ENCODE measurements around the gene PET100.

Gene PET100

DNA sequence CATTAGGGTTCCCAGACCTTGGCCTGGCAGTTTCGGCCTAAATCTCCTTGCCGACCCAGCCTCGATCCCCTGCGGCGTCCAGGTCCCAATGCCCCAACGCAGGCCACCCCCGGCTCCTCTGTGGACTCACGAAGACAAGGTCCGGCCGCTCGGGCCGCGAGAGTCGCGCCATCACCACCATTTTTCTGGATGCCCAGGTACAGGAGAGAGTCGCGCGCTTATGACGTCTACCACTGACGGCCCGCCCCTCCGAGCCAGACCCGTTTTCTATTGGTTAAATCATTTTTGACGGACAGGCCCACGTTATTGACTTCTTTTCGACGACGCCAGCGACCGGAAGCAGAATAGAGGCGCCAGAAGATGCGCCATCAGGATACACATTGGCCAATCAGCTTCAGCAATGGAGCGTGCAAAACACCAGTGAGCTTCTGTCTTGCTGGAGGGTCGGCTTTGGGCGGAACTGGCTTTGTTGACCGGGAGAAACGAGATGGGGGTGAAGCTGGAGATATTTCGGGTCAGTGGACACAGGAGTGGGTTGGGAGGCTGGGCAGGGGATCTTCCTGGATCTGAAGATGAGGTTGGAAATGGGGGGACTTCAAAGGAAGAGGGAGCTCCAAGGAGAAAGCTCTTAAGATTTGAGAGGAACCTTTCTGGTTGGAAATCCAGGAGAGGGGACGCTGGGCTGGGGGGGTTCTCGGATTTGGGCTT is at the start of gene PET100, which contains the start of gene XAB2:
Gene PET100, plus strand, starts transcription at position 447 of the 708 bp plus-strand sequence. Its CDS starts 41 bp downstream, at position 488.
Gene XAB2, minus strand, starts transcription at position 199 of the 708 bp plus-strand sequence. Its CDS starts 18 bp downstream, at position 181.
- peak; percentile 90 to 94 for DNase-seq (ENCODE audit: low read depth in 2 of 2)

GRCh38 chr19:7582446-7582845 is 47.1 kb upstream of the PET100 start:
- DNase-seq (ENCODE audit: low read depth in 2 of 2): no peak

- no peak for DNase-seq (ENCODE audit: low read depth in 2 of 2)
These were observed 39.8 kb upstream of the PET100 start for GRCh38 chr19:7589822-7590221.

GRCh38 chr19:7590256-7590655 is 39.3 kb upstream of the PET100 start:
- DNase-seq (ENCODE audit: low read depth in 2 of 2): no peak

DNA sequence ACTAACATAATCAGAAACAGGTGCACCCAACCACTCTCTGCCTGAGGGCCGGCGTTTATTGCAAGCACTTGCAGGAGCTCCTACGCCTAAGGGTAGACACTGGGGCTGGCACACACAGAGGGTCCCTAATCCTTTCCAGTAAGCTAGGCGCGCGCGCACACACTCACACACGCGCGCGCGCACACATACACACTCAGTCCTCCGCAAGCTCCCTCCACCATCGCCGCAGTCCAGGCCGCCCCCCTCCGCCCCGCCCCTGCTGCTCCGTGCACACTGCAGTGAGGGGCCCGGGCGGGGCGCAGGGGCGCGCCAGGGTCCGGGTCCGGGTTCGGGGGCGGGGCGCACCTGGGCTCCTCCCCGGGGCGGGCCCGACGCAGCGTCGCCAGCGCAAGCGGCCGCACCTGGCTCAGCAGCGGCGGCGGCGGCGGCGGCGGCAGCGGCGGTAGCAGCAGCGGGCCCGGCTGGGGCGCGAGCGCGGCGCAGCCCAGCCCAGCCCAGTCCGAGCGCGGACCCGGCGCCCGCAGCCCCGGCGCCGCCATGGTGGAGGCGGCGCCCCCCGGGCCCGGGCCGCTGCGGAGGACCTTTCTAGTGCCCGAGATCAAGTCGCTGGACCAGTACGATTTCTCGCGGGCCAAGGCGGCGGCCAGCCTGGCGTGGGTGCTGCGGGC is 34.0 kb upstream of the PET100 start, which contains the start of gene CAMSAP3:
Gene CAMSAP3, plus strand, starts transcription at position 398 of the 668 bp plus-strand sequence. Its CDS starts 140 bp downstream, at position 538.
- DNase-seq (ENCODE audit: low read depth in 2 of 2): peak in 1 of 2 donors; percentile 31

GRCh38 chr19:7596211-7596937 is 33.2 kb upstream of the PET100 start:
- no peak for DNase-seq (ENCODE audit: low read depth in 2 of 2)

GRCh38 chr19:7597689-7598088 is 31.9 kb upstream of the PET100 start:
- no peak for DNase-seq (ENCODE audit: low read depth in 2 of 2)

- no peak for DNase-seq (ENCODE audit: low read depth in 2 of 2)
These were observed 31.4 kb upstream of the PET100 start for GRCh38 chr19:7598180-7598579.

GRCh38 chr19:7600721-7601120 is 28.9 kb upstream of the PET100 start:
- no peak for DNase-seq (ENCODE audit: low read depth in 2 of 2)

- no peak for DNase-seq (ENCODE audit: low read depth in 2 of 2)
These were observed 27.2 kb upstream of the PET100 start for GRCh38 chr19:7602240-7602934.

- DNase-seq (ENCODE audit: low read depth in 2 of 2): no peak
These were observed 26.6 kb upstream of the PET100 start for GRCh38 chr19:7602935-7603497.

- no peak for DNase-seq (ENCODE audit: low read depth in 2 of 2)
These were observed 25.7 kb upstream of the PET100 start for GRCh38 chr19:7603919-7604318.

DNA sequence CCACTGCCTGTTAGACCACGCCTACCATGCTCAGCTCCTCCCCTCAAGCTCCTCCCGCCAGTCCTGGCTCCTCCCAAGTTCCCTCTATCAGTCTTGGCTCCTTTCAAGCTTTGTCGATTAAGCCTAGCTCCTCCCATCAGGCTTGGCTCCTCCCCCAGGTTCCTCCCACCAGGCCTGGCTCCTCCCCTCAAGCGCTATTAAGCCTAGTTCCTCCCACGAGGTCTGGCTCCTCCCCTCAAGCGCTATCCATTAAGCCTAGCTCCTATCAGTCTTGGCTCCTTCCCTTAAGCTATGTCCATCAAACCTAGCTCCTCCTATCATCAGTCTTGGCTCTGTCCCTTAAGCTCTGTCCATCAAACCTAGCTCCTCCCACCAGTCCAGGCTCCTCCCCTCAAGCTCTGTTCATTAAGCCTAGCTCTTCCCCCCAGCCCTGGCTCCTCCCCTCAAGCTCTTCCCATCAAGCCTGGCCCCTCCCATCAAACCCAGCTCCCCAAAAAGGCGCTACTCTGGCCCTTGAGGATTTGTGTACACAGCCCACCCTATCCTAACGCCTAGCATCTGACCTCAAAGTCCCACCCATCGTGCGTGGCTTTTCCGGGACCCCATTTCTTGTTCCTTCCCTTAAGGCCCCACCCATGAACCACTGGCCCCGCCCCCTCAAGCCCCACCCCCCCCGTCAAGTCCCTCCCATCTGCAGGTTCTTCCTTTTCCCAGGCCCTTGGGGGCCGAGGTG is 23.9 kb upstream of the PET100 start:
- peak; percentile 20 to 33 for DNase-seq (ENCODE audit: low read depth in 2 of 2)

DNA sequence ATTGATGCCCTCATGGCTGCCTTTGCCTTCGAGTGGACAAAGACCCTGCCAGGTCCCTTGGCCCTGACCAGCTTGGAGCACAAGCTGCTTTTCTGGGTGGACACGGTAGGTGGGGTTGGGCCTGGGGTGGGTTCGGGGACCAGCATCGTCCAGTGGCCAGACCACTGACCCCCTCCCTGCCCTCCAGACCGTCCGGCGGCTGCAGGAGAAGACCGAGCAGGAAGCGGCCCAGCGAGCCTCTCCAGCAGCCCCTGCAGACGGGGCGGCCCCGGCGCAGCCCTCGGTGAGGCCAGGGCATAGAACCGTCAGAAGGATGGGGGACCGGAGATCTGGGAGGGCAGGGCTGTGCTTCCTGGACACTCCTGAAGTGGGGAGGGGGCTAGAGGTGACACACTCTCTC is 23.3 kb upstream of the PET100 start:
- no peak for DNase-seq (ENCODE audit: low read depth in 2 of 2)

- DNase-seq (ENCODE audit: low read depth in 2 of 2): no peak
These were observed 22.2 kb upstream of the PET100 start for GRCh38 chr19:7607212-7607873.

DNA sequence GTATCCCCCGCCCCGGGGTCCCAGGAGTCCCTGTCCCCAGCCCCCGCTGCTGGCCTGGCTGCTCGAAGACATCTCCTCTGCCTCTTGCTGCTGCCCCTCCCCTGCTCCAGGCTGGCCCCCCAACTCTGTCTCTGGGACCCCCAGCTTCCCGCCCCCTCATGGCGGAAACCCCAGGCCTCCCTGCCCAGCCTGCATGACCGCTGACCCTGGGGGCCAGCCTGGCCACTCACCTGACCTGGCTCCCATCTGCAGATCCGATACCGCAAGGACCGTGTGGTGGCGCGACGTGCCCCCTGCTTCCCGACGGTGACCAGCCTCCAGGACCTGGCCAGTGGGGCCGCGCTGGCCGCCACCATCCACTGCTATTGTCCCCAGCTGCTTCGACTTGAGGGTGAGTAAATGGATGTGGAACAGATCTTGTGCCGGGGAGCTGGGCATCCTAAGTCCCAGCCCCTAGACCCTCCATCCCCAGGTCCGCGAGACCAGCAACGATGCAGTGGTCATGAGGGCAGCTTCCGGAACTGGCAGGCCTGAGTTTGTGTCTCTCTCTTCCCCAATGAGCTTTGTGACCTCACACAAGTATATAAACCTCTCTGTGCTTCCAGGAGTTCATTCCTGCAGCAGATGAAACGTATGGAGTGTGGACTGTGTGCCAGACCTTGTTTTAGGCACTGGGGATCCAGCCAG is 21.6 kb upstream of the PET100 start:
- no peak for DNase-seq (ENCODE audit: low read depth in 2 of 2)

DNA sequence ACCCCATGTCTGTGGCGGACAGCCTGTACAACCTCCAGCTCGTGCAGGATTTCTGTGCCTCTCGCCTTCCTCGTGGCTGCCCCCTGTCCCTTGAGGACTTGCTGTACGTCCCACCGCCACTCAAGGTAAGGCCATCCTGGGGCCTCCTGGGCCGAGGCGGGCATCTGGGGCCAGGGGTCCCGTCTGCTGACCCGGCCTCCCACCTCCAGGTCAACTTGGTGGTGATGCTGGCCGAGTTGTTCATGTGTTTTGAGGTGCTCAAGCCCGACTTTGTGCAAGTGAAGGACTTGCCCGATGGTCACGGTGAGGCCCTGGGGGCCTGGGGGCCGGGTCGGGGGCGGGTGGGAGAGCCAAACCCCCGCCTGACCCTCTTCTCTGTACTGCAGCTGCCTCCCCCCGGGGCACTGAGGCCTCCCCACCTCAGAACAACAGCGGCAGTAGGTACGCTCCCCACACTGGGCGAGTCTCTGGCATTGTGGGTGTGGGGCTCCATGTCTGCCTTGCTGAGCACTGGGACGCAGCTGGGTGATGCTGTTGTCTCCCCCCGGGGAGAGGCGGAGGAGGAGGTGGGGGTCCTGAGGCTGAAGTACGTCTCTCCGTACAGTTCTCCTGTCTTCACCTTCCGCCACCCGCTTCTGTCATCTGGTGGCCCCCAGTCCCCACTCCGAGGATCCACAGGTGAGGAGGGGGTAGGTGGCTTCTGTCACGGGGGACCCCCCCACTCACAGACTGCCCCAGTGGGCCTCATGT is 18.9 kb upstream of the PET100 start:
- DNase-seq (ENCODE audit: low read depth in 2 of 2): no peak

DNA sequence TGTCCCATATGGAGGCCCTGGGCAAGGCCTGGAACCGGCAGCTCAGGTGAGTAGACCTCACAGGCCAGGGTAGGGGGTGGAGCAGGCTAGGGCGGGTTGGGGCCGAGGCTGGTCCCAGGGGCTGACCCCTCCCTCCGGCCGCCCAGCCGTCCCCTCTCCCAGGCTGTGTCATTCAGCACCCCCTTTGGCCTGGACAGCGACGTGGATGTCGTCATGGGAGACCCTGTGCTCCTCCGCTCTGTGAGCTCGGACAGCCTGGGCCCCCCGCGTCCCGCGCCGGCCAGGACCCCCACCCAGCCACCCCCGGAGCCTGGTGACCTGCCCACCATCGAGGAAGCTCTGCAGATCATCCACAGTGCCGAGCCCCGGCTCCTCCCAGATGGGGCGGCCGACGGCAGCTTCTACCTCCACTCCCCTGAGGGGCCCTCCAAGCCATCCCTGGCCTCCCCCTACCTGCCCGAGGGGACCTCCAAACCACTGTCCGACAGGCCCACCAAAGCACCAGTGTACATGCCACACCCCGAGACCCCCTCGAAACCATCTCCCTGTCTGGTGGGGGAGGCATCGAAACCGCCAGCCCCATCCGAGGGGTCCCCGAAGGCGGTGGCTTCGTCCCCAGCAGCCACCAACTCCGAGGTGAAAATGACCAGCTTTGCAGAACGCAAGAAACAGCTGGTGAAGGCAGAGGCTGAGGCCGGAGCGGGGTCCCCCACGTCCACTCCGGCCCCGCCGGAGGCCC is 17.9 kb upstream of the PET100 start:
- DNase-seq (ENCODE audit: low read depth in 2 of 2): no peak

Data from stimulated activated CD4-positive, alpha-beta T cell treated with anti-CD3 and anti-CD28 coated beads, Interleukin-15, amount 100 ng/mL, for 48 hours (primary cell).